Stimulated activated CD4-positive, alpha-beta T cell treated with anti-CD3 and anti-CD28 coated beads, Interleukin-15, amount 100 ng/mL, for 1 hour (primary cell): Measurements from ENCODE around the gene LINGO4.
"Not testable (repeated sequence)": the region's sequence is repeated elsewhere in the genome, so short reads cannot be mapped to it uniquely, and the experiment has no call there.

ENCODE experiments used
- DNase-seq, 2 donors: peaks; one replicate each; pipeline ENCODE4 v3.0.0-alpha.2; 2020; ENCODE audit warnings: low read depth in 1 of 2, low spot score in 1 of 2

LINGO4 gene

GRCh38 chr1:151787689-151788088, 17.5 kb downstream of the LINGO4 start:
- DNase-seq: no peak

- DNase-seq: no peak
Observed at GRCh38 chr1:151783796-151784195, 21.4 kb downstream of the LINGO4 start.

- DNase-seq: no peak
Observed at GRCh38 chr1:151782741-151783140, 22.5 kb downstream of the LINGO4 start.

- not testable (repeated sequence) for DNase-seq
Observed at GRCh38 chr1:151782026-151782425, 23.2 kb downstream of the LINGO4 start.

- DNase-seq: not testable (repeated sequence)
Observed at GRCh38 chr1:151780736-151781135, 24.5 kb downstream of the LINGO4 start.

GRCh38 chr1:151779852-151780251, 25.4 kb downstream of the LINGO4 start:
- no peak for DNase-seq

GRCh38 chr1:151777317-151777716, 27.9 kb downstream of the LINGO4 start:
- DNase-seq: no peak

- DNase-seq: no peak
Observed at GRCh38 chr1:151776665-151777062, 28.6 kb downstream of the LINGO4 start.

- no peak for DNase-seq
Observed at GRCh38 chr1:151775894-151776664, 29.1 kb downstream of the LINGO4 start.

DNA sequence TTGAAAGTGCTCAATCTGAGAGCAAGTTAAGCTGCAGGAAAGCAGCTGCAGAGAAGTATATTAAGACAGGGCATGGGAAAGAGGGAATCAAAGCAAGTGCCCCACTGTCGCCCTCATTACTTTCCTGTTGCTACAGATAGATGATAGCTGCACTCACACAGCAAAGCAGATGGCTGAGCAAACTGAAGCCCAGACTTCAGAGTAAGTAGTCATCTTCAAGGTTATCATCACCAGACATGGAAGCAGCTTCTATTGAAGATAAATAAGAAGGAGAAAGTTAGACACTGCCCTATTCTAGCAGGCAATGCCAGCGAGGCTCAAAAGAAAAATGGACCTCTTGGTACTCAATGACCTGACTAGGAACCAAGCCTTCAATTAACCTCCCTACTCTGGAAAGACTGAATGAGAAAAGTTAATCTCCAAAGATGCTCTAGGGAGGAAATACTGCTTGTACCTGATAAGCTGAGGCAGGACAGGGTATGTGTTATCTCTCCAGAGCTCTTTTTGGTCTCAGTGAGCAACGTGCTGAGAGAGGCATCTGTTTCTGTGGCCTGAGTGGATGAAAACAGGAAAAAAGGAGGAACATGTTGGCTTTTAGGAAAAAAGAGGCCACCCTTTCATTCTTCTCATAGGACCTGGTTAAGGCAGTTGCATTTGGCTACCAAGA, 30.8 kb downstream of the LINGO4 start:
- no peak for DNase-seq

- DNase-seq: no peak
Observed at GRCh38 chr1:151773702-151774101, 31.5 kb downstream of the LINGO4 start.

DNA sequence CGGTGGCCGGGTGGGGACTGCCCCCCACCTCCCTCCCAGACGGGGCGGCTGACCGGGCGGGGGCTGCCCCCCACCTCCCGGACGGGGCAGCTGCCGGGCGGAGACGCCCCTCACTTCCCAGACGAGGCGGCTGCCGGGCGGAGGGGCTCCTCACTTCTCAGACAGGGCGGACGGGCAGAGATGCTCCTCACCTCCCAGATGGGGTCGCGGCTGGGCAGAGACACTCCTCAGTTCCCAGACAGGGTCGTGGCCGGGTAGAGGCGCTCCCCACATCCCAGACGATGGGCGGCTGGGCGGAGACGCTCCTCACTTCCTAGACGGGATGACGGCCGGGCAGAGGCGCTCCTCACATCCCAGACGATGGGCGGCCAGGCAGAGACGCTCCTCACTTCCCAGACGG, 35.9 kb downstream of the LINGO4 start:
- not testable (repeated sequence) for DNase-seq

DNA sequence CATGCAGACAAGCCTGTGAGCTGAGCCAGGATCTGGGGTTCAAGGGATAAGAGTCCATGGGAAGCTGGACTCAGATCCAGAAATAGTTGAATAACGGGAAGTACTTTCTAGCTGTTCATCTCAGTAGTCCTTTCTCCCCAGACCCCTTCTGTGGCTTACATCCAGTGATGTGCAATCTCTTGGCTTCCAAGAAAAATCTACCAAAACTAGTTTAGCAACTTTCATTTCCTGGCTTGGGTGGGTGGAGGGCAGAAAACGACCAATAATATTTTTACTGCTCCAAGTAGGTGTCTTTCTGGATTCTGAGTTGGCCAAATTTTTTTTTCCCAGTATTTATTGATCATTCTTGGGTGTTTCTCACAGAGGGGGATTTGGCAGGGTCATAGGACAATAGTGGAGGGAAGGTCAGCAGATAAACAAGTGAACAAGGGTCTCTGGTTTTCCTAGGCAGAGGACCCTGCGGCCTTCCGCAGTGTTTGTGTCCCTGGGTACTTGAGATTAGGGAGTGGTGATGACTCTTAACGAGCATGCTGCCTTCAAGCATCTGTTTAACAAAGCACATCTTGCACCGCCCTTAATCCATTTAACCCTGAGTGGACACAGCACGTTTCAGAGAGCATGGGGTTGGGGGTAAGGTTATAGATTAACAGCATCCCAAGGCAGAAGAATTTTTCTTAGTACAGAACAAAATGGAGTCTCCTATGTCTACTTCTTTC, 36.7 kb downstream of the LINGO4 start:
- not testable (repeated sequence) for DNase-seq

DNA sequence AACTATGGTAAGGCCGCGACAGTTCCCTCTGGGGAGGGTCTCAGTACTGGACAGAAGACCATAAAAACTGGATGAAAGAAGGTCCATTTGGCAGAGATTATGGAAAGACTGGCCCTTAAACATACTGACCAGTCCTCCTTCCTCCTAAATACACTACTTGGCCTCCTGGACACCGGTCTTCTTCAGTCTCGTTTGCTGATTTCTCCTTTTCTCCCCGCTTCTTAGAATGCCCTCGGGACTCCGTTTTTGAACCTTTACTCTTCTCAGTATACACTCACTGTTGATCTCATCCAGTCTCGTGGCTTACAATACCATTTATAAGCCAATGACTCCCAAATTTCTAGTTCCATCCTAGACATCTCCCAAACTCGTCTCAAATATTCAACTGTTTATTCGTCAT, 41.2 kb downstream of the LINGO4 start:
- DNase-seq: no peak

GRCh38 chr1:151762941-151763921, 42.0 kb downstream of the LINGO4 start, which contains the start of gene MRPL9:
MRPL9 (minus strand) TSS chr1:151763496; CDS start chr1:151763479, 17 bp downstream.
- DNase-seq: peak; percentile 63 to 80

- no peak for DNase-seq
Observed at GRCh38 chr1:151760597-151761385, 44.4 kb downstream of the LINGO4 start.

DNA sequence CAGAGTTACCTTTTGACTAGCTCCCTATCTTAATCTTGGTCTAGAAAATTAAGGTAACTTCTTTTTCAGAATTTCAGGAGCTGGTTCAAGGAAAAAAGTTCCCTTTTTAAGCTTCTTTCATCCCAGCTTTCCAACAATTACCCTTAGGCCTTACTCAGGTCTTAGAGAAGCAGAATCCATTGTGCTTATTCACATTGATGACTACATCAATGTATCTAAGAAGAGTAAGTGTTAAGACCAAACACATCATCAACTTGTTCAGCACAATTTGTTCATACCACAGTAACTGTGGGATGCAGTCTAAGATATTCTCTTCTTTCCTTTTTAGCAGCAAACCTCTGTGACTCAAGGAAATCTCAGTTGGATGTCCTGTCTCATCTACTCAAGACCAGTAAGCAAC, 46.0 kb downstream of the LINGO4 start:
- no peak for DNase-seq

DNA sequence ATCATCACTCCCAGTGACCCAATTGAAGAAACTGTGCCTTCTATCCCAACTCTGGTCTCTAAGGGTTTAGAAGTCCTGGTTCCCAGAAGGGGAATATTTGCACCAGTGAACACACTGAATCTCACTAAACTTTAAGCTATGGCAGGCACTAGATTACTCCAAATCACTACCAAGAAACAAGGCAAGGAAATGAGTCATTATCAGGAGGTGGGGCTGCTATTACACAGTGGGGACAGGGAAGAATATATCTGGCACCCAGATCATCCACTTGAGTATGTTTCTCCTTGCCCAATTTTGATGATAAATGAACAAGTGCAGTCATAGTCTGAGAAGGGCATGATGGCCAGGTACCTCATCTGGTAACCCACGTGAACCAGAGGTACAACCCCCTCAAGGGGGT, 48.9 kb downstream of the LINGO4 start:
- no peak for DNase-seq
